T-helper 17 cell (primary cell): Measurements from ENCODE around the gene RTN3. TPM values are rescaled to one million over a fixed set of nuclear protein-coding genes. Genes with fewer than 3 reads are reported as not detected.
A peak's percentile ranks its signal among the peaks of the same experiment; 100 is the strongest.

ENCODE experiments used
- ATAC-seq: fragments of 150-1000 bp; cut with Tn5 transposase; 2 replicates; pipeline ENCODE4 v1.10.0; 2021; ENCODE audit warnings: mild to moderate bottlenecking, moderate library complexity
- DNase-seq, 3 donors: peaks; one replicate each; pipeline versions ENCODE4 v3.0.0 to v3.0.0-alpha.2; 2020 to 2021
- H3K9me3 ChIP-seq: one replicate; pipeline ENCODE4 v1.7.0; 2013; ENCODE audit warnings: low read length, mild to moderate bottlenecking; ENCODE audit not compliant: control insufficient read depth, poor library complexity, severe bottlenecking
- H3K27ac Mint-ChIP-seq: one replicate; pipeline ENCODE4 v1.8.0; 2022; ENCODE audit warnings: mild to moderate bottlenecking, moderate library complexity, mixed read lengths
- H3K27me3 Mint-ChIP-seq: one replicate; pipeline ENCODE4 v1.8.0; 2022; ENCODE audit warnings: mixed read lengths
- H3K36me3 Mint-ChIP-seq: one replicate; pipeline ENCODE4 v1.8.0; 2022; ENCODE audit warnings: low read depth, mixed read lengths
- H3K4me1 Mint-ChIP-seq: one replicate; pipeline ENCODE4 v1.8.0; 2022; ENCODE audit warnings: mild to moderate bottlenecking, mixed read lengths
- H3K4me3 Mint-ChIP-seq: one replicate; pipeline ENCODE4 v1.8.0; 2022; ENCODE audit warnings: mild to moderate bottlenecking, moderate library complexity, mixed read lengths
- total RNA-seq, 4 donors: library from RNA in 2 of 4; stranded (reverse) in 2 of 4; gene quantifications; one replicate each; pipeline ENCODE4 v1.2.3 and lab custom pipeline; 2022 to 2026

RTN3 gene
- total RNA-seq, 2 donors from 2014 or later = 29.1 to 36.9 TPM

- no peak for ATAC-seq
- H3K4me3 Mint-ChIP-seq = no peak overlapping the region
- no peak overlapping the region for H3K27ac Mint-ChIP-seq
Measured at GRCh38 chr11:63729326-63729725, 48.0 kb downstream of the RTN3 start.

GRCh38 chr11:63736864-63737263 lies 55.6 kb downstream of the RTN3 start:
- no peak overlapping the region for H3K4me3 Mint-ChIP-seq
- no peaks in the 10 kb centered on the region for H3K27me3 Mint-ChIP-seq
- H3K27ac Mint-ChIP-seq = peak overlapping the region; percentile 54
- H3K4me1 Mint-ChIP-seq = peaks cover 7% of the 10 kb centered on the region
- ATAC-seq = no peak
- DNase-seq = no peak
- no peaks in the 10 kb centered on the region for H3K36me3 Mint-ChIP-seq
- H3K9me3 ChIP-seq = no peaks in the 10 kb centered on the region

More at GRCh38 chr11:63729326-63729725, 48.0 kb downstream of the RTN3 start:
- no peaks in the 10 kb centered on the region for H3K9me3 ChIP-seq
- no peaks in the 10 kb centered on the region for H3K4me1 Mint-ChIP-seq
- no peak for DNase-seq
- no peaks in the 10 kb centered on the region for H3K36me3 Mint-ChIP-seq
- no peaks in the 10 kb centered on the region for H3K27me3 Mint-ChIP-seq

GRCh38 chr11:63737718-63738117 lies 56.4 kb downstream of the RTN3 start:
- no peak for ATAC-seq

GRCh38 chr11:63738720-63739360 lies 57.5 kb downstream of the RTN3 start:
- no peak overlapping the region for H3K4me3 Mint-ChIP-seq
- no peaks in the 10 kb centered on the region for H3K36me3 Mint-ChIP-seq
- no peaks in the 10 kb centered on the region for H3K9me3 ChIP-seq
- H3K27me3 Mint-ChIP-seq = no peaks in the 10 kb centered on the region
- DNase-seq = peak; percentile 28 to 54 (median 40)
- H3K27ac Mint-ChIP-seq = no peak overlapping the region
- H3K4me1 Mint-ChIP-seq = peaks cover 7% of the 10 kb centered on the region
- peak; percentile 46 for ATAC-seq

More at GRCh38 chr11:63737718-63738117, 56.4 kb downstream of the RTN3 start:
- no peaks in the 10 kb centered on the region for H3K9me3 ChIP-seq
- H3K4me1 Mint-ChIP-seq = peaks cover 7% of the 10 kb centered on the region
- no peak for DNase-seq
- no peak overlapping the region for H3K4me3 Mint-ChIP-seq
- H3K27ac Mint-ChIP-seq = peak overlapping the region; percentile 54
- H3K36me3 Mint-ChIP-seq = no peaks in the 10 kb centered on the region
- H3K27me3 Mint-ChIP-seq = no peaks in the 10 kb centered on the region

GRCh38 chr11:63745304-63746170 lies 64.2 kb downstream of the RTN3 start:
- ATAC-seq (no peak), DNase-seq (no peak)
- no peaks in the 10 kb centered on the region for H3K9me3 ChIP-seq
- H3K27ac Mint-ChIP-seq = no peak overlapping the region
- peaks cover 8% of the 10 kb centered on the region for H3K4me1 Mint-ChIP-seq
- H3K36me3 Mint-ChIP-seq = no peaks in the 10 kb centered on the region
- no peaks in the 10 kb centered on the region for H3K27me3 Mint-ChIP-seq
- H3K4me3 Mint-ChIP-seq = no peak overlapping the region

GRCh38 chr11:63747011-63747410 lies 65.7 kb downstream of the RTN3 start:
- ATAC-seq (no peak), DNase-seq (no peak)
- Mint-ChIP-seq H3K27ac (peak overlapping the region; percentile 53), H3K4me3 (no peak overlapping the region), H3K27me3 (no peaks in the 10 kb centered on the region), H3K36me3 (no peaks in the 10 kb centered on the region), H3K4me1 (peaks cover 8% of the 10 kb centered on the region)
- H3K9me3 ChIP-seq = no peaks in the 10 kb centered on the region

GRCh38 chr11:63749624-63750023 lies 68.3 kb downstream of the RTN3 start:
- ATAC-seq = no peak
- H3K9me3 ChIP-seq = no peaks in the 10 kb centered on the region
- no peaks in the 10 kb centered on the region for H3K36me3 Mint-ChIP-seq
- DNase-seq = no peak
- peaks cover 8% of the 10 kb centered on the region for H3K4me1 Mint-ChIP-seq
- no peaks in the 10 kb centered on the region for H3K27me3 Mint-ChIP-seq
- no peak overlapping the region for H3K4me3 Mint-ChIP-seq
- no peak overlapping the region for H3K27ac Mint-ChIP-seq

- no peaks in the 10 kb centered on the region for H3K9me3 ChIP-seq
- Mint-ChIP-seq H3K4me1 (peaks cover 2% of the 10 kb centered on the region), H3K36me3 (no peaks in the 10 kb centered on the region), H3K27me3 (no peaks in the 10 kb centered on the region), H3K4me3 (no peak overlapping the region), H3K27ac (no peak overlapping the region)
- ATAC-seq (no peak), DNase-seq (no peak)
Measured at GRCh38 chr11:63756919-63757761, 75.8 kb downstream of the RTN3 start.

GRCh38 chr11:63760487-63761079 lies 79.3 kb downstream of the RTN3 start:
- H3K4me3 Mint-ChIP-seq = no peak overlapping the region
- peaks cover 2% of the 10 kb centered on the region for H3K4me1 Mint-ChIP-seq
- DNase-seq (no peak), ATAC-seq (no peak)
- no peaks in the 10 kb centered on the region for H3K36me3 Mint-ChIP-seq
- H3K27ac Mint-ChIP-seq = no peak overlapping the region
- no peaks in the 10 kb centered on the region for H3K9me3 ChIP-seq
- H3K27me3 Mint-ChIP-seq = no peaks in the 10 kb centered on the region

GRCh38 chr11:63761188-63761587 lies 79.9 kb downstream of the RTN3 start:
- DNase-seq (no peak), ATAC-seq (no peak)
- no peak overlapping the region for H3K4me3 Mint-ChIP-seq
- peaks cover 2% of the 10 kb centered on the region for H3K4me1 Mint-ChIP-seq
- H3K27me3 Mint-ChIP-seq = no peaks in the 10 kb centered on the region
- no peaks in the 10 kb centered on the region for H3K36me3 Mint-ChIP-seq
- H3K27ac Mint-ChIP-seq = no peak overlapping the region
- H3K9me3 ChIP-seq = no peaks in the 10 kb centered on the region

- Mint-ChIP-seq H3K27me3 (no peaks in the 10 kb centered on the region), H3K4me3 (no peak overlapping the region), H3K36me3 (no peaks in the 10 kb centered on the region), H3K4me1 (peaks cover 2% of the 10 kb centered on the region), H3K27ac (peak overlapping the region; percentile 8)
- ATAC-seq (no peak), DNase-seq (no peak)
- no peaks in the 10 kb centered on the region for H3K9me3 ChIP-seq
Measured at GRCh38 chr11:63761931-63762653, 80.8 kb downstream of the RTN3 start.

GRCh38 chr11:63762654-63763495 lies 81.6 kb downstream of the RTN3 start:
- no peak for DNase-seq
- no peaks in the 10 kb centered on the region for H3K27me3 Mint-ChIP-seq
- H3K36me3 Mint-ChIP-seq = peaks cover 5% of the 10 kb centered on the region
- no peak overlapping the region for H3K4me3 Mint-ChIP-seq
- ATAC-seq = no peak
- H3K9me3 ChIP-seq = no peaks in the 10 kb centered on the region
- peaks cover 8% of the 10 kb centered on the region for H3K4me1 Mint-ChIP-seq
- H3K27ac Mint-ChIP-seq = no peak overlapping the region
